ENCODE data around the gene TMPRSS5.

GRCh38 chr11:113645593-113646349 lies 60.3 kb downstream of the TMPRSS5 start:
- TF ChIP-seq GATA3 (IDR thresholded peaks at IDR 0.05; ENCODE audit: low read depth, low read length) (no peak), GATA2 (IDR thresholded peaks at IDR 0.05; ENCODE audit: low read depth, low read length) (no peak)
